GM21825 (cell line): ENCODE measurements around the gene CHID1.
A peak's percentile ranks its signal among the peaks of the same experiment; 100 is the strongest.

ENCODE experiments used
- ATAC-seq: cut with Tn5 transposase; IDR thresholded peaks from one replicate; pipeline ENCODE4 v1.9.1; 2021; ENCODE audit warnings: mild to moderate bottlenecking, moderate library complexity; ENCODE audit not compliant: unreplicated experiment

CHID1 gene

GRCh38 chr11:850775-851763 is 59.5 kb downstream of the CHID1 start:
- no peak for ATAC-seq

DNA sequence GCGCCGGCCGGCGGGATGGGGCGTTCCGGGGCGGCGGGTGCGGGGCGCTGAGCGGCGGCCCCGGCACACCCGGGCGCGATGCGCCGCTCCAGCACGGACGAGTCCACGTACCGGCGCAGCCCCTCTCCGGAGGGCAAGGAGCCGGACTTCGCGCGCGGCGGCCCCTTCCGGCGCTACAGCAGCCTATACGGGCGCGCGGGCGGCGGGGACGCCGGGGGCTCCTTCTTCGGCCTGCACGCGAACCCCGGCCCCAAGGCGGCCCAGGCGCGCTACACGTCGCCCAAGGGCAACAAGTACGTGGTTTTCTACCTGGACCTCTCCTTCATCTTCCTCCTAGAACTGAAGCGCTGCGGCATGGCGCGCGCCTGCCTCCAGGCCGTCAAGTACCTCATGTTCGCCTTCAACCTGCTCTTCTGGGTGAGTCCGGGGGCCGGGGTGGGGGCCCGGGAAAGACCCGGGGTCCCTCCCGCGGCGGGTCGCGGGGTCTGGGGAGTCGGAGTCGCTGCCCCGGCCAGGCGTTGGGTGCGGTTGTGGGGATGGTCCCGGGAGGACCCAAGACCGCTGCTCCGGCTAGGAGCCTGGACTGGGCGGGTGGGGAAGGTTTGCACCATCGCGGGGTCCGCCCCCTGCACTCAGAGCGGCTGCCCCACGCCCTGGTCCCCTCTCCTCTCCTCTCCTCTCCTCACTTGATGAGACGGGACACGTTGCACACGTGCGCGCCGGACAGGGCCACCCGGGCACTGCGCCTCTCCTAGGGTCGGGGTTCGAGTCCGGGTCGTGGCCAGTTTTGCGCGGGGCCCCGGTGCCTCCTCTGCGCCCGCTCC is 60.4 kb downstream of the CHID1 start:
- no peak for ATAC-seq

DNA sequence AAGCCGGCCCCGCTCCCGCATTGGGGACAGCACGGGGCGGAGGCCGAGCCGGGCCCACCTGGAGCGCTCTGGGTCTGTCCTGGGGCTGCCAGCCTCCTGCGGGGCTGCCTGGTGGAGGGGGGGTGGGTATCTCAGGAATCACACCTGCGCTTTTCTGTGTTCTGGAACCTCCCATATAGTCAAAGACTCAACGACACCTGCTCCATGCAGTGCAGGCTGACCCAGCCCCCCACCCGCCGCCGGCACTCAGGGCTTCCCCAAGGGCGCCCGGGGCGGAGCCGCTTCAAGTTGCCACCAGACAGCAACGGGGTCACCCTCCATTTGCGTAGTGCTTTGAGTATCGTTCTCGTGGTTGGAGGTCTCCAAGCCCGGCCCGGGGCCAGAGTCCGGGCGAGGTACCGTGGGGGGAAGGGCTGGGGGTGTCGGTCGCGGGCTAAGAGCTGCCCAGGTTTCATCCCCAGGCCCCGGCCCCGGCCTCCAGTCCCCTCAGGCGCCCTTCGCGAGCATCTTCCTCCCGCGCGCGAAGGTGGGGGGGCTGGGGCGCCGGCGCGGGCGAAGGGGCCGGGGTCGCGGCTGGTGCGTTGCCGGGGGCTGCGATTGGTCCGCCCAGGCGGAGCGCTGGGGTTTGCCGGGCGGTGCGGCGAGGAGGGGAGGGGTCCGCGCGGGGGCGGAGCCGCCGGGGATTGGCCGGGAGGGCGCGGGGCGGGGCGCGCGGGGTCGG is 61.3 kb downstream of the CHID1 start:
- ATAC-seq: no peak

DNA sequence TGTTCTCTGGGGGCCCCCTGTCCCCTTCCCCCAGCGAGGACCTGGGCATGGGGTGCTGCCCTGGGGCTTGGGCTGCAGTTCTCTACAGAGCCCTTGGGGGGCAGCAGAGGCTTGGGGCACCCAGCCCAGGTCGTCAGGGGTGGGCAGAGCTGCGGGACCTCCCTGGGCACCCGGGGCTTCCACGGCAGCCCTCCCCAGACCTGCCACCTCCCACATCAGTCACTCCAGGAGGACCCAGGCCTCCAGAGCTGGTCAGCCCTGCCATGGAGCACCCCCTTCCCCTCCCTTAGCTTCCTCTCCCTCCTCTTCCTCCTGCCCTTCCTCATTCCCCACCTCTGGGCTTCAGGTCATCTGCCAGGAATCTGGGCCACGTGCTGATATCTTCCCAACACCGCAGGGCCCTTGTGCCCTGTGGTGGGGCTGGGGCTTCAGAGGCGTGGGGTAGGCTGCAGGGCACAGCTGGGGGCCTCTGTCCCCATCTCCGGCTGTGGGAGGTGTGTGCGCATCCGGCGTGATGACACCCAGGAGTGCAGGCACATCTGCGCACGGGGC is 62.2 kb downstream of the CHID1 start:
- ATAC-seq: no peak

- no peak for ATAC-seq
These were observed 62.7 kb downstream of the CHID1 start for GRCh38 chr11:847876-848275.

GRCh38 chr11:846496-847098 is 64.0 kb downstream of the CHID1 start:
- no peak for ATAC-seq

GRCh38 chr11:845872-846495 is 64.6 kb downstream of the CHID1 start:
- no peak for ATAC-seq

DNA sequence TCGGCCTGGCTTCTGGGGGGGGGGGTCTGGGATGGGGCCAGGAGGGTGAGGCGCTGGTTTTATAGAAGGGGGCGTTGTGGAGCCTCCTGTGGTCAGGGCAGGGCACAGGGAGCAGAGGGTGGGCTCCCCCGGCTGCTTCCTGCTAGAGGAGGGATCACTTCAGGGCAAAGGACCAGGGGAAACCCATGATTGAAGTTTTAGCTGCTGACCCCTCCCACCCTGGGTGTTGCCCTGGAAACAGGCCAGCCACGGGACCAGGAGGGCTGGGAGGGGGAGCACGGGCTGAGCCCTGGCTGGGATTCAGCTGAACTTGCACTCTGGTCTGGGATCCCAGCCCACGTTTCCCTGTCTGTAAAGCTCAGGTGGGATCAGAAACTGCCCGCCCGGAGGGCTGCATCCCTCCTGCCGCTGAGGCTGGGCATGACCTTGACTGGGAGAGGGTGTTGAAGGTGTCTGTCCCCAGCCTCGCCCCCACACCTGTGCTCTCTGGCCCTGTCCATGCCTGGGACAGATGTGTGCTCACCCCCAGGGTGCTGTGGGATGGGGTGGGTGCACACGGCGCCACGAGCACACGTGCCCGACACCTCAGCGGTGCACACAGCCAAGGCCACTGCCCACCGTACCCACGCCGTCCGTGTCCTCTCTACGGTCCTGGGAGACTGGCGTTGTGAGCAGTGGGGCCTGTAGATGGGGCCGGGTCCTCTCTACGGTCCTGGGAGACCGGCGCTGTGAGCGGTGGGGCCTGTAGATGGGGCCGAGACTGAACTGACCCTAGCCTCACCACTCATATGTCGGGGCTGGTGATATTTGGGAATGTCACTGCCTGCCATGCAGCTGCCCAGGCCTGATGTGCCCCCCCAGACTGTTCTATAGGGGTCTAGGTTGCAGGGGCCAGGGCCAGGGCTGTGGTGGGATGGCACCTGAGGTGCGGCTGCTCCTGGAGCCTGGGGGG is 65.6 kb downstream of the CHID1 start:
- ATAC-seq: no peak

GRCh38 chr11:843818-844692 is 66.6 kb downstream of the CHID1 start:
- no peak for ATAC-seq

DNA sequence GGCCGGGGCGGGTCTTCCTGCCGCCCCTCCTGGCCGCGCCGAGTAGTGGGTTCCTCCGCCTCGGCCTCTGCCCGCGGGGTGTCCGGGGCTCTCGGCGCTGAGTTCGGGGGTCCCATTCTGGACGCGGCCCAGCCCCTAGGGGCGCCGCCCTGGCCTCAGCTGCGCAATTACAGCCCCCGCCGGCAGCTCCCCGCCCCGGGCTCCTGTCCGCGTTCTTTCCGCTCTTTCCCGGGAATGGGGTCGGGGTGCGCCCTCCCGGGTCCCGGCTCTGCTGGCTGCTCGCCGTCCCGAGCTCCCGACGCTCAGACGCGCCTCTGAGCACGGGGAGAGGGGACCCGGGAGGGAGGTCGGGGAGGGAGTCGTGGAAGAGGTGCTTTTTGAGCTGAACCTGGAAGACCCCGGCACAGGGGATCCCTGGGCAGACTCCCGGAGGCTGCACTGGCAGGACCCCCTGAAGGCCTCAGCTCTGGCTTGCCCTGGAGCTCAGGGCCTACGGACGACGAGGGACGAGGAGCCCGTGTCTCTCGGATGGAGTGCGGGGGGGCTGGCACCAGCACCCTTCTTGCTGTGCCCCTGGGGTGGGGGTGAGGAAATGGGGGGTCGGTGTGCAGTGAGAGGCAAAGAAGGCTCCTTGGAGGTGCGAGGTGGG is 67.4 kb downstream of the CHID1 start:
- no peak for ATAC-seq

DNA sequence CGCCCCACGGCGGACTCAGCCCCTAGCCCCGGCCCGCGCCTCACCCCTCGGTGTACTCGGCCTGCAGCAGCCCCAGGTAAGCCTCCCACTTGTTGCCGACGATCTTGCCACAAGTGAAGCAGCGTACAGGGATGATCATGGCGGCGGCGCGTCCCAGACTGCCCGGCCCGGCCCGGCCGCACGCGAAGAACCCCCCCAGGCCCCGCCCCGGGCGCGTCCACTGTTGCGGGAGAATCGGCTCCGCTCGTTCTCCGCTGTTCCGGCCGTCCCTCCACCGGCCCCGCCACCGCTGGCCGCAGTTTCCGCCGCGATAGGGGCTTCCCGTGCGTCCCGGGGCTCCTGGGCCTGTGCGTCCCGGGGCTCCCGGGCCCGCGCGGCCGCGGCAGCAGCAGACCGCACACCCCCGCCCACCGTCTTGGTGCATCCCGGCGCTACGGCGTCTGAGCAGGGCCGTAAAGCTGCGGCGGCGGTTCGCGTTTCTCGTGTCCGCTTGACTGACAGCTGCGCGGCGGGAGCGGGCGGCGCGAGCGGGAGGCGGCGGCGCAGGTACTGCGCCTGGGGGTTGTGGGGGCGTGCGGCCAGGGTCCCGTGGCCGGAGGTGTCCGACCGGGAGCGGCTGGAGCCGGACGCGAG is 68.1 kb downstream of the CHID1 start, which contains the start of the genes POLR2L and TSPAN4:
Gene POLR2L, minus strand, starts transcription at position 160 of the 633 bp plus-strand sequence. Its CDS starts 21 bp downstream, at position 139.
Gene TSPAN4, plus strand, starts transcription at position 483 of the 633 bp plus-strand sequence. CDS start 7,453 bp downstream, outside the sequence.
- ATAC-seq: peak; percentile 54

DNA sequence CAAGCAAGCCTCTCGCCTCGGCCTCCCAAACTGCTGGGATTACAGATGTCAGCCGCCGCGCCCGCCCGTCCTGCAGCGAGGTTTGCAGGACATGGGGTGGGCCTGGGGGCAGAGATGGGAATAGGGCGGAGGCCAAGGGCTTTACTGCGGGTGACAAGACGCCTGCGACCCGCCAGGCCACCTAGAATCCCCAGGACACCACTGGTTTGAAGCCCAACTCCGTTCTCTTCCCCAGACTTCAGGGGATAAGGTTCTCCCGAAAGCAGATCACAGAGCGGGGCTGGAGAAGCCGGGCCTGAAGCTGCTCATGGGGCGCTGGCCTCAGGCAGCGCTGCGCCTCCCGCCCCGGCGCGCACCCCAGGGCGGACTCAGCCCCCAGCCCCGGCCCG is 68.6 kb downstream of the CHID1 start:
- ATAC-seq: peak; percentile 13

- ATAC-seq: no peak
These were observed 70.6 kb downstream of the CHID1 start for GRCh38 chr11:839875-840617.

DNA sequence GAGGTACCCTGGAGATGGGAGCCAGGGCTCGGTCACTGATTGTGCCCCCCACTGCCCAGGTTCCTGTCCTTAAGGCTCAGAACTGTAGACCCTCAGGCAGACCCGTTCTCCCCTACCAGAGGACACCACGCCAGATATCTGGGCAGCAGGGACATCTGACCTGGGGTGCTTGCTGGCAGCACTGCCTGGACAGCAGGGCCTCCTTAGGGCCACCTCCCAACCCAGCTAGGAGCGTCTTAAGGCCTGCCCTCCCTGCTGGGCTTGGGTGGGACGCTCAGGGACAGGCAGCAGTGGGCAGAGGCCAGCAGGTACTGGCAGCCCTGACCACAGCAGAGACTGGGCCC is 71.4 kb downstream of the CHID1 start:
- ATAC-seq: no peak

DNA sequence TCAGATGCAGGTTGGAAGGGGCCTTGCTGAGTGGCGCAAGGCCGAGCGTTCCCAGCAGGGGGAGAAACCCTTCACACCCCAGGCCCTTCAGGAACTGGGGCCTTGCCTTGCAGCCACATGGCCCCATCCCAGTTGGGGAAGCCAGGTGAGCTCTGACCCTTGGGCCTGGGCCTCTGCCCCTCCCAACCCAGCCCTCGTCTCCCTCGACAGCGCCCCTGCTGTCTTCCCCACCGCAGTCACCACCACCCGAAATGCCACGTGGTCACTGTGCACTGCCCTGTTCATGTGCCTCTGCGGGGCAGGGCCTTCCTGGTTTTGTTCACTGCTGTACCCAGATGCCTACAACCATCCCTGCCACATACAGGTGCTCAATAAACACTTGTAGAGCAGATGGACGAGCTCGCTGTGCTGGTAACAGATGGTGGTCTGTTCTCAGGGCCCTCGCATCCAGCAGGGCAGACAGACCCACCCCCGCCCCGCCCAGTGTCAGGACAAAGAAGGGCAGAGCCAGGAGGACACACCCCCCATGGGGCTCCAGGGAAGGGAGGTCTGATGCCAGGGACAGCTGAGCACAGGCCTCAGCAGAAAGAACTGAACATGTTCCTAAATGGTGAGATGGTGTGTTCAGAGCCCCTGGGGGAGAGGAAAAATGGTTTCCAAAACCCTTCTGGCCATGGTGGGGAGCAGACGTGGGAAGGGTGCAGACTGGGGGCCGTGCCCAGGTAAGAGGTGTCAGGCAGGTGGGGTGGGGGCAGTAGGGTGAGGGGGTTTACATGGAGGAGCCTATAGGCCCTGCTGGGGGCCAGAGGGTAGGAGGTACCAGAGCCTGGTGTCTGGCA is 72.0 kb downstream of the CHID1 start:
- no peak for ATAC-seq
